ENCODE data around the gene CNKSR2. TPM values are rescaled to one million over a fixed set of nuclear protein-coding genes. Genes with fewer than 3 reads are reported as not detected.

Gene CNKSR2
- total RNA-seq, 1 experiment from 2014 or later: 2.0 TPM

- H3K79me2 ChIP-seq (ENCODE audit: low read length): no peaks in the 10 kb centered on the region
- H3K4me1 ChIP-seq (ENCODE audit: insufficient read depth, low read length): no peaks in the 10 kb centered on the region
- H3K27ac ChIP-seq (ENCODE audit: low read length): no peak overlapping the region
- no peaks in the 10 kb centered on the region for H4K20me1 ChIP-seq (ENCODE audit: low read length)
- H3K9me2 ChIP-seq (replicated peaks; ENCODE audit: low read length): no peaks in the 10 kb centered on the region
- no peaks in the 10 kb centered on the region for H3K27me3 ChIP-seq (ENCODE audit: low read length)
- H3K4me2 ChIP-seq (ENCODE audit: low read length): no peak overlapping the region
- DNase-seq: no peak
- H3K9me3 ChIP-seq (ENCODE audit: low read length): no peaks in the 10 kb centered on the region
- H3K36me3 ChIP-seq (ENCODE audit: low read depth, low read length): no peaks in the 10 kb centered on the region
- no peak for ATAC-seq
- H2AFZ ChIP-seq (ENCODE audit: low read length): no peak overlapping the region
- BruUV-seq (replicated peaks): no TSS peak
- no peak overlapping the region for H3K4me3 ChIP-seq (ENCODE audit: low read length)
- ChIA-PET CTCF (no interaction called here), POLR2A (ENCODE audit: unreplicated experiment) (no interaction called here)
- H3K9ac ChIP-seq (ENCODE audit: low read length): no peak overlapping the region
- TF ChIP-seq EZH2phosphoT487 (IDR thresholded peaks at IDR 0.05; ENCODE audit: borderline replicate concordance, low read length): no peak
- TF ChIP-seq EZH2 (IDR thresholded peaks at IDR 0.05; ENCODE audit: low read length, unreplicated experiment): no peak
- TF ChIP-seq, protein P1, sequence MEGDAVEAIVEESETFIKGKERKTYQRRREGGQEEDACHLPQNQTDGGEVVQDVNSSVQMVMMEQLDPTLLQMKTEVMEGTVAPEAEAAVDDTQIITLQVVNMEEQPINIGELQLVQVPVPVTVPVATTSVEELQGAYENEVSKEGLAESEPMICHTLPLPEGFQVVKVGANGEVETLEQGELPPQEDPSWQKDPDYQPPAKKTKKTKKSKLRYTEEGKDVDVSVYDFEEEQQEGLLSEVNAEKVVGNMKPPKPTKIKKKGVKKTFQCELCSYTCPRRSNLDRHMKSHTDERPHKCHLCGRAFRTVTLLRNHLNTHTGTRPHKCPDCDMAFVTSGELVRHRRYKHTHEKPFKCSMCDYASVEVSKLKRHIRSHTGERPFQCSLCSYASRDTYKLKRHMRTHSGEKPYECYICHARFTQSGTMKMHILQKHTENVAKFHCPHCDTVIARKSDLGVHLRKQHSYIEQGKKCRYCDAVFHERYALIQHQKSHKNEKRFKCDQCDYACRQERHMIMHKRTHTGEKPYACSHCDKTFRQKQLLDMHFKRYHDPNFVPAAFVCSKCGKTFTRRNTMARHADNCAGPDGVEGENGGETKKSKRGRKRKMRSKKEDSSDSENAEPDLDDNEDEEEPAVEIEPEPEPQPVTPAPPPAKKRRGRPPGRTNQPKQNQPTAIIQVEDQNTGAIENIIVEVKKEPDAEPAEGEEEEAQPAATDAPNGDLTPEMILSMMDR (conservative IDR thresholded peaks at IDR 0.05; ENCODE audit: low read depth, low read length): no peak
- intact Hi-C loops (cut with micrococcal nuclease): no loop called here
- no peaks in the 10 kb centered on the region for H3F3A ChIP-seq (ENCODE audit: low read length, unreplicated experiment)
Observed at GRCh38 chrX:21440911-21441310, 66.7 kb downstream of the CNKSR2 start.

GRCh38 chrX:21457718-21458117 lies 83.5 kb downstream of the CNKSR2 start:
- DNase-seq (no peak), ATAC-seq (no peak)
- no TSS peak for BruUV-seq (replicated peaks)
- CTCF ChIA-PET: no interaction called here
- POLR2A ChIA-PET (ENCODE audit: unreplicated experiment): no interaction called here
- Histone ChIP-seq H3K9me2 (replicated peaks; ENCODE audit: low read length) (no peaks in the 10 kb centered on the region), H3K9me3 (ENCODE audit: low read length) (no peaks in the 10 kb centered on the region), H3K4me2 (ENCODE audit: low read length) (no peak overlapping the region), H3K9ac (ENCODE audit: low read length) (no peak overlapping the region), H3K27me3 (ENCODE audit: low read length) (no peaks in the 10 kb centered on the region), H3K79me2 (ENCODE audit: low read length) (no peaks in the 10 kb centered on the region), H3K4me3 (ENCODE audit: low read length) (no peak overlapping the region), H3K27ac (ENCODE audit: low read length) (no peak overlapping the region), H2AFZ (ENCODE audit: low read length) (no peak overlapping the region), H3K4me1 (ENCODE audit: insufficient read depth, low read length) (no peaks in the 10 kb centered on the region), H3F3A (ENCODE audit: low read length, unreplicated experiment) (no peaks in the 10 kb centered on the region), H3K36me3 (ENCODE audit: low read depth, low read length) (no peaks in the 10 kb centered on the region), H4K20me1 (ENCODE audit: low read length) (no peaks in the 10 kb centered on the region)
- no peak for TF ChIP-seq EZH2phosphoT487 (IDR thresholded peaks at IDR 0.05; ENCODE audit: borderline replicate concordance, low read length)
- no peak for TF ChIP-seq EZH2 (IDR thresholded peaks at IDR 0.05; ENCODE audit: low read length, unreplicated experiment)
- TF ChIP-seq, protein P1 (conservative IDR thresholded peaks at IDR 0.05; ENCODE audit: low read depth, low read length): no peak
- intact Hi-C loops (cut with micrococcal nuclease): no loop called here

- CTCF ChIA-PET: no interaction called here
- POLR2A ChIA-PET (ENCODE audit: unreplicated experiment): no interaction called here
- ATAC-seq (no peak), DNase-seq (no peak)
- Histone ChIP-seq H3K27ac (ENCODE audit: low read length) (no peak overlapping the region), H3K36me3 (ENCODE audit: low read depth, low read length) (no peaks in the 10 kb centered on the region), H3K9ac (ENCODE audit: low read length) (no peak overlapping the region), H2AFZ (ENCODE audit: low read length) (no peak overlapping the region), H3K27me3 (ENCODE audit: low read length) (no peaks in the 10 kb centered on the region), H3K79me2 (ENCODE audit: low read length) (no peaks in the 10 kb centered on the region), H4K20me1 (ENCODE audit: low read length) (no peaks in the 10 kb centered on the region), H3K4me1 (ENCODE audit: insufficient read depth, low read length) (no peaks in the 10 kb centered on the region), H3K4me2 (ENCODE audit: low read length) (no peak overlapping the region), H3K9me3 (ENCODE audit: low read length) (no peaks in the 10 kb centered on the region), H3F3A (ENCODE audit: low read length, unreplicated experiment) (no peaks in the 10 kb centered on the region), H3K9me2 (replicated peaks; ENCODE audit: low read length) (no peaks in the 10 kb centered on the region), H3K4me3 (ENCODE audit: low read length) (no peak overlapping the region)
- no TSS peak for BruUV-seq (replicated peaks)
- intact Hi-C loops (cut with micrococcal nuclease): no loop called here
- no peak for TF ChIP-seq EZH2 (IDR thresholded peaks at IDR 0.05; ENCODE audit: low read length, unreplicated experiment)
- TF ChIP-seq, protein P1 (conservative IDR thresholded peaks at IDR 0.05; ENCODE audit: low read depth, low read length): no peak
- no peak for TF ChIP-seq EZH2phosphoT487 (IDR thresholded peaks at IDR 0.05; ENCODE audit: borderline replicate concordance, low read length)
Observed at GRCh38 chrX:21469071-21469470, 94.9 kb downstream of the CNKSR2 start.

All from PC-3 (cell line).